ENCODE measurements around the gene ITFG1. TPM values are rescaled to one million over a fixed set of nuclear protein-coding genes. Genes with fewer than 3 reads are reported as not detected.

ITFG1 gene
- total and polyA plus RNA-seq, 2 of the 8 experiments (the other 6 are each of a cell fraction or from before 2014, with no cell fraction given) = 13.8 to 22.2 TPM

DNA sequence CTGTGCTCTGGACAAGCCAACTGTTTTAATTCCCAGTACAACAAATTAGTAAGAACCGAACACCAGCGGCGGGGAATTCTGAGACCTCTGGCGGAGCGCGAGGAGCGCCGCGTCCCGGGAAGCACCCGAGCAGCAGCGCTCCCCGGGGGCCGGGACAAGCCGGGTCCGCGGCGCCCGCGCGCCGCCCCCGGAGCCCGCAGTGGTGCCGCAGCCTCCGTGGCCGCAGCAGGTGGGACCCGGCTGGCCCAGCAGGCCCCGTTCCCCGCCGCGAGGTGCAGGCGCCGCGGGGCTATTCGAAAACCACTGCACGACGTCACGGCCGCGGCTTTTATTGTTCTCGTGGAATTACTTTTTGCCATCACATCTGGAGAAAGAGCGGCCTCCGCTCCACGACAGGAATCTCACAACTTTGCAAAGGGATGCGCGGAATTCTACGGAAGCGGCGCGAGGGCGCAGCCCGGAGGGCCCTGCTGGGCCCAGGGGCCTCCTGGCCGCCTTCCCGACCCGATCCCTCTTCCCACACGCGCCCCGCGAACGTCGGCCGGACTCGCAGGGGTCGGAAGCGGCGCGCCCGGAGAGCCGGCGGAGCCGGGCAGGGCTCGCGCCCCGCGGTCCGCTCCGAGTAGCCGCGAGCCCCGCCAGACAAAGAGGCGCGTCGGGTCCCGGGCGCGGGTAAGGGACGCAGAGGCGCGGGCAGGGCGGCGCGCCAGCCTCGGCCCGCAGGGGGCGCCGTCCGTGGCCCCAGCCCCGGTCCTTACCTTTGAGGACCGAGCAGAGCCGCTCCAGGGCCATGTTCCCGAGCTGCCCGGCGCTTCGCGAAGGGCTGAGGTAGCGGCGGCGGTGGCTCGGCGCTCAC lies 317.8 kb downstream of the ITFG1 start (continued):
- 0 out of 2 replicates have a peak, but pooled peaks have one; percentile 9 for TF ChIP-seq SRF (IDR thresholded peaks at IDR 0.05; ENCODE audit: low read depth, low read length)
- no peak; a peak in 1 of 4 replicates for TF ChIP-seq HDAC2 (IDR thresholded peaks at IDR 0.05; ENCODE audit: borderline replicate concordance in 1 of 2, low read depth in 2 of 2, low read length in 2 of 2)
- peak; percentile 62 for TF ChIP-seq TAF1 (IDR thresholded peaks at IDR 0.05; ENCODE audit: low read depth, low read length)
- TF ChIP-seq ASH2L (IDR thresholded peaks at IDR 0.05; ENCODE audit: low read length) = peak; percentile 79
- TF ChIP-seq KDM1A (IDR thresholded peaks at IDR 0.05; ENCODE audit: borderline replicate concordance, low read length) = no peak
- peak in 1 of 2 experiments; percentile 60; a peak in 1 of 3 replicates for TF ChIP-seq POLR2A (IDR thresholded peaks at IDR 0.05; ENCODE audit: control extremely low read depth in 1 of 2, low read depth in 2 of 2, low read length in 2 of 2)
- TF ChIP-seq EZH2 (IDR thresholded peaks at IDR 0.05; ENCODE audit: low read depth, low read length, severe bottlenecking) = peak; percentile 31
- TF ChIP-seq GABPA (IDR thresholded peaks at IDR 0.05; ENCODE audit: borderline replicate concordance, insufficient read depth, low read length) = 0 out of 2 replicates have a peak, but pooled peaks have one; percentile 9
- peak; percentile 95 for TF ChIP-seq KDM4A (IDR thresholded peaks at IDR 0.05; ENCODE audit: low read depth, low read length, severe bottlenecking)
- no peak for TF ChIP-seq CEBPB (IDR thresholded peaks at IDR 0.05; ENCODE audit: low read depth, low read length)
- TF ChIP-seq, protein P1, sequence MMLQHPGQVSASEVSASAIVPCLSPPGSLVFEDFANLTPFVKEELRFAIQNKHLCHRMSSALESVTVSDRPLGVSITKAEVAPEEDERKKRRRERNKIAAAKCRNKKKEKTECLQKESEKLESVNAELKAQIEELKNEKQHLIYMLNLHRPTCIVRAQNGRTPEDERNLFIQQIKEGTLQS (IDR thresholded peaks at IDR 0.05; ENCODE audit: insufficient read depth, low read depth, low read length) = no peak
- TF ChIP-seq POLR2AphosphoS5 (IDR thresholded peaks at IDR 0.05; ENCODE audit: low read depth, low read length) = 0 out of 2 replicates have a peak, but pooled peaks have one; percentile 32
- peak; percentile 54 for TF ChIP-seq TAF7 (optimal IDR thresholded peaks at IDR 0.05; ENCODE audit: borderline replicate concordance, low read depth, low read length)
- peak; percentile 30; the same call in 1 of the 2 replicates for TF ChIP-seq SUZ12 (IDR thresholded peaks at IDR 0.05; ENCODE audit: low read length)

All from H1 (cell line).